ENCODE measurements around the gene ARFGEF2.

ARFGEF2 gene

GRCh38 chr20:48897305-48898010, 24.1 kb upstream of the ARFGEF2 start:
- TF ChIP-seq FOXM1 (IDR thresholded peaks at IDR 0.05; ENCODE audit: borderline replicate concordance) = no peak
- TF ChIP-seq ARNT (IDR thresholded peaks at IDR 0.05) = no peak
- no peak for TF ChIP-seq LEF1 (IDR thresholded peaks at IDR 0.05; ENCODE audit: borderline replicate concordance)
- TF ChIP-seq FOXK2 (IDR thresholded peaks at IDR 0.05) = no peak
- TF ChIP-seq CTBP1 (IDR thresholded peaks at IDR 0.05; ENCODE audit: borderline replicate concordance) = no peak
- no peak for TF ChIP-seq NFRKB (IDR thresholded peaks at IDR 0.05)
- TF ChIP-seq BHLHE40 (IDR thresholded peaks at IDR 0.05; ENCODE audit: borderline replicate concordance) = no peak
- no peak for TF ChIP-seq HDGF (IDR thresholded peaks at IDR 0.05; ENCODE audit: borderline replicate concordance)
- TF ChIP-seq ZNF384 (IDR thresholded peaks at IDR 0.05) = no peak
- TF ChIP-seq L3MBTL2 (conservative IDR thresholded peaks at IDR 0.05) = no peak
- no peak for TF ChIP-seq PKNOX1 (IDR thresholded peaks at IDR 0.05)
- no peak for TF ChIP-seq FOXA1 (IDR thresholded peaks at IDR 0.05)
- POLR2A ChIA-PET = no interaction called here
- DNase-seq (ENCODE audit: extremely low spot score) = no peak
- CTCF ChIA-PET = no interaction called here

- no peak for DNase-seq (ENCODE audit: extremely low spot score)
Observed at GRCh38 chr20:48898210-48898609, 23.3 kb upstream of the ARFGEF2 start.

GRCh38 chr20:48898896-48899530, 22.5 kb upstream of the ARFGEF2 start:
- TF ChIP-seq FOXA1 (IDR thresholded peaks at IDR 0.05) (no peak), L3MBTL2 (conservative IDR thresholded peaks at IDR 0.05) (no peak), ELF4 (IDR thresholded peaks at IDR 0.05) (no peak), FOXK2 (IDR thresholded peaks at IDR 0.05) (no peak), SP1 (IDR thresholded peaks at IDR 0.05) (no peak), TARDBP (IDR thresholded peaks at IDR 0.05) (no peak), ZNF384 (IDR thresholded peaks at IDR 0.05) (no peak)
- POLR2A ChIA-PET = no interaction called here
- CTCF ChIA-PET = interaction anchor here (0.5 kb wide), 1 partner anchor 212 kb away, joined by 3 read pairs; no protein-coding TSS in a partner anchor
- DNase-seq (ENCODE audit: extremely low spot score) = no peak

More at GRCh38 chr20:48898210-48898609, 23.3 kb upstream of the ARFGEF2 start:
- POLR2A ChIA-PET = no interaction called here
- CTCF ChIA-PET = no interaction called here
- no peak for TF ChIP-seq HDGF (IDR thresholded peaks at IDR 0.05; ENCODE audit: borderline replicate concordance)
- TF ChIP-seq PKNOX1 (IDR thresholded peaks at IDR 0.05) = no peak
- TF ChIP-seq ARNT (IDR thresholded peaks at IDR 0.05) = no peak
- TF ChIP-seq LEF1 (IDR thresholded peaks at IDR 0.05; ENCODE audit: borderline replicate concordance) = no peak
- TF ChIP-seq BHLHE40 (IDR thresholded peaks at IDR 0.05; ENCODE audit: borderline replicate concordance) = no peak
- no peak for TF ChIP-seq SUZ12 (IDR thresholded peaks at IDR 0.05)
- no peak for TF ChIP-seq FOXA1 (IDR thresholded peaks at IDR 0.05)
- TF ChIP-seq FOXM1 (IDR thresholded peaks at IDR 0.05; ENCODE audit: borderline replicate concordance) = no peak
- TF ChIP-seq FOXK2 (IDR thresholded peaks at IDR 0.05) = no peak
- no peak for TF ChIP-seq L3MBTL2 (conservative IDR thresholded peaks at IDR 0.05)
- TF ChIP-seq NFRKB (IDR thresholded peaks at IDR 0.05) = no peak
- TF ChIP-seq TARDBP (IDR thresholded peaks at IDR 0.05) = no peak
- TF ChIP-seq CTBP1 (IDR thresholded peaks at IDR 0.05; ENCODE audit: borderline replicate concordance) = no peak
- TF ChIP-seq SP1 (IDR thresholded peaks at IDR 0.05) = no peak
- no peak for TF ChIP-seq ELF4 (IDR thresholded peaks at IDR 0.05)
- no peak for TF ChIP-seq ZNF384 (IDR thresholded peaks at IDR 0.05)

GRCh38 chr20:48899881-48900280, 21.6 kb upstream of the ARFGEF2 start:
- ChIA-PET CTCF (interaction anchor here (1.1 kb wide), 1 partner anchor 242 kb away, joined by 7 read pairs; no protein-coding TSS in a partner anchor), POLR2A (interaction anchor here (0.6 kb wide), 1 partner anchor 149 kb away, joined by 3 read pairs; no protein-coding TSS in a partner anchor)
- no peak for DNase-seq (ENCODE audit: extremely low spot score)
- TF ChIP-seq HDGF (IDR thresholded peaks at IDR 0.05; ENCODE audit: borderline replicate concordance) (no peak), FOXA1 (IDR thresholded peaks at IDR 0.05) (no peak), PKNOX1 (IDR thresholded peaks at IDR 0.05) (no peak), ELF4 (IDR thresholded peaks at IDR 0.05) (no peak), SP1 (IDR thresholded peaks at IDR 0.05) (no peak), LEF1 (IDR thresholded peaks at IDR 0.05; ENCODE audit: borderline replicate concordance) (no peak)

GRCh38 chr20:48901326-48901725, 20.2 kb upstream of the ARFGEF2 start:
- POLR2A ChIA-PET = no interaction called here
- DNase-seq (ENCODE audit: extremely low spot score) = no peak
- TF ChIP-seq ARNT (IDR thresholded peaks at IDR 0.05) (no peak), ELF4 (IDR thresholded peaks at IDR 0.05) (no peak), CTBP1 (IDR thresholded peaks at IDR 0.05; ENCODE audit: borderline replicate concordance) (no peak), BHLHE40 (IDR thresholded peaks at IDR 0.05; ENCODE audit: borderline replicate concordance) (no peak), HDGF (IDR thresholded peaks at IDR 0.05; ENCODE audit: borderline replicate concordance) (no peak), ZNF384 (IDR thresholded peaks at IDR 0.05) (no peak), SUZ12 (IDR thresholded peaks at IDR 0.05) (no peak), TARDBP (IDR thresholded peaks at IDR 0.05) (no peak), SP1 (IDR thresholded peaks at IDR 0.05) (no peak), NFRKB (IDR thresholded peaks at IDR 0.05) (no peak), L3MBTL2 (conservative IDR thresholded peaks at IDR 0.05) (no peak)
- CTCF ChIA-PET = interaction anchor here (1.0 kb wide), 1 partner anchor 244 kb away, joined by 3 read pairs; no protein-coding TSS in a partner anchor

- POLR2A ChIA-PET = no interaction called here
- TF ChIP-seq NFRKB (IDR thresholded peaks at IDR 0.05) = no peak
- no peak for TF ChIP-seq FOXA1 (IDR thresholded peaks at IDR 0.05)
- no peak for TF ChIP-seq FOXK2 (IDR thresholded peaks at IDR 0.05)
- no peak for TF ChIP-seq TARDBP (IDR thresholded peaks at IDR 0.05)
- no peak for TF ChIP-seq PKNOX1 (IDR thresholded peaks at IDR 0.05)
- TF ChIP-seq ELF4 (IDR thresholded peaks at IDR 0.05) = no peak
- TF ChIP-seq LEF1 (IDR thresholded peaks at IDR 0.05; ENCODE audit: borderline replicate concordance) = no peak
- TF ChIP-seq FOXM1 (IDR thresholded peaks at IDR 0.05; ENCODE audit: borderline replicate concordance) = no peak
- no peak for TF ChIP-seq CTBP1 (IDR thresholded peaks at IDR 0.05; ENCODE audit: borderline replicate concordance)
- TF ChIP-seq SUZ12 (IDR thresholded peaks at IDR 0.05) = no peak
- CTCF ChIA-PET = interaction anchor here (2.0 kb wide), 1 partner anchor 246 kb away, joined by 26 read pairs; no protein-coding TSS in a partner anchor
- no peak for DNase-seq (ENCODE audit: extremely low spot score)
Observed at GRCh38 chr20:48903705-48904104, 17.8 kb upstream of the ARFGEF2 start.

Data from HEK293T (cell line).